Bronchial epithelial cell (primary cell): Measurements from ENCODE around the gene KIAA1671. TPM values are rescaled to one million over a fixed set of nuclear protein-coding genes. Genes with fewer than 3 reads are reported as not detected.
"Not testable (repeated sequence)": the region's sequence is repeated elsewhere in the genome, so short reads cannot be mapped to it uniquely, and the experiment has no call there.

Experiments
- DNase-seq: peaks from one replicate; pipeline ENCODE4 v3.0.0-alpha.2; 2010; ENCODE audit warnings: low read depth
- FAIRE-seq: peaks from 2 replicates; lab custom pipeline; 2011; peaks lifted over from hg19 to GRCh38; lab: Jason Lieb, UNC
- H3K27me3 ChIP-seq: 2 replicates; pipeline ENCODE4 v1.5.1; 2011; ENCODE audit warnings: low read length; ENCODE audit not compliant: control insufficient read depth, insufficient read depth
- H3K36me3 ChIP-seq: 2 replicates; pipeline ENCODE4 v1.5.1; 2011; ENCODE audit warnings: low read length; ENCODE audit not compliant: control insufficient read depth, insufficient read depth
- H3K4me3 ChIP-seq: 2 replicates; pipeline ENCODE4 v1.5.1; 2011; ENCODE audit warnings: mild to moderate bottlenecking, low read depth, low read length, control low read depth
- total RNA-seq: library from RNA; depleted of rRNA; stranded (reverse); fragments of >200 nt; gene quantifications from 2 replicates; pipeline ENCODE4 v1.2.1, GENCODE V29; 2014
- TF ChIP-seq, protein P1 (sequence below): IDR thresholded peaks from 2 replicates; pipeline ENCODE4 v1.5.1; 2011; ENCODE audit warnings: mild to moderate bottlenecking, moderate library complexity, low read length, control low read depth, inconsistent platforms; ENCODE audit not compliant: insufficient read depth, severe bottlenecking

Gene KIAA1671
- total RNA-seq, 1 donor from 2014 or later, result 14.7 TPM

DNA sequence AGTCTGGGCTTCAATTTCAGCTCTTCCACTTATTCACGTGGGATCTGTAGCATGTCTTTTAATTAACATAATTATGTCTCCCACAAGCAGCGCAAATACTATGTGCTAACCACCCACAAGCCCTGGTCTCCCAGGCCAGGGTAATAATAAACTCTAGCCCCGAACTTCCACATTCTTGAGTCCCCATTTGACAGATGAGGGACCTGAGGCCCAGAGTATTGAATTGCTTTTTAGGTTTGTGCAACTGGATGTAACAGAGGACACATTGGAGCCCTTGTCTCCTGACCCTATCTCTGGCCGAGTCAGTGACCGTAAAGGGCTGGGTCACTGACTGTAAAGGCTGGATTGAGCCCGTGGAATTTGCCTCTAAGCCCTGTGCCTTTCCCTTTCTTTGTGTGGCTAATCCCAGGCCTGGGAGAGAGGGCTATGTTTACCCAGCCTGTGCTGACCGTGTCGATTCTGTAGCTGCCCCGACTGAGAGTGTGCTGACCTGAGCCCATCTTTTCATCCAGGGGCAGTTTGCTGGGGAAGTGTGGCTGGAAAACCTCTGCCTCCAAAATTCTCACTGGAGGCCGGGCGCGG is 270.8 kb downstream of the KIAA1671 start:
- no peak for FAIRE-seq
- peaks cover 4% of the 10 kb centered on the region for H3K27me3 ChIP-seq
- TF ChIP-seq, protein P1, sequence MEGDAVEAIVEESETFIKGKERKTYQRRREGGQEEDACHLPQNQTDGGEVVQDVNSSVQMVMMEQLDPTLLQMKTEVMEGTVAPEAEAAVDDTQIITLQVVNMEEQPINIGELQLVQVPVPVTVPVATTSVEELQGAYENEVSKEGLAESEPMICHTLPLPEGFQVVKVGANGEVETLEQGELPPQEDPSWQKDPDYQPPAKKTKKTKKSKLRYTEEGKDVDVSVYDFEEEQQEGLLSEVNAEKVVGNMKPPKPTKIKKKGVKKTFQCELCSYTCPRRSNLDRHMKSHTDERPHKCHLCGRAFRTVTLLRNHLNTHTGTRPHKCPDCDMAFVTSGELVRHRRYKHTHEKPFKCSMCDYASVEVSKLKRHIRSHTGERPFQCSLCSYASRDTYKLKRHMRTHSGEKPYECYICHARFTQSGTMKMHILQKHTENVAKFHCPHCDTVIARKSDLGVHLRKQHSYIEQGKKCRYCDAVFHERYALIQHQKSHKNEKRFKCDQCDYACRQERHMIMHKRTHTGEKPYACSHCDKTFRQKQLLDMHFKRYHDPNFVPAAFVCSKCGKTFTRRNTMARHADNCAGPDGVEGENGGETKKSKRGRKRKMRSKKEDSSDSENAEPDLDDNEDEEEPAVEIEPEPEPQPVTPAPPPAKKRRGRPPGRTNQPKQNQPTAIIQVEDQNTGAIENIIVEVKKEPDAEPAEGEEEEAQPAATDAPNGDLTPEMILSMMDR, result no peak
- H3K4me3 ChIP-seq, result no peak overlapping the region
- no peaks in the 10 kb centered on the region for H3K36me3 ChIP-seq
- DNase-seq, result no peak

DNA sequence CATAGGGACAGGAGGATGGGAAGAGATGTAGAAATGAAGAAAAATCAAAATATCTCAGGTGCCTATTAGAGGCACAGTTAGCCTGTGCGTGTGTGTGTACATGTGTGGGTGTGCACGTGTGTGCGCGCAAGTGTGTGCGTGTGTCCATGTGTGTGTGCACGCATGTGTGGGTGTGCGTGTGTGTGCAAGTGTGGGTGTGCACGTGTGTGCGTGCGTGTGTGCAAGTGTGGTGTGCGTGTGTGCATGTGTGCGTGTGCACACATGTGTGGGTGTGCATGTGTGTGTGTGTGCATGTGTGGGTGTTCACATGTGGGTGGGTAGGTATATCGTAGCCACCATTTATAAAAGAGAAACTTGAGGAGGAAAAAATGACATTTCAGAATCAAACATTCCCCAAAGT is 276.3 kb downstream of the KIAA1671 start:
- Histone ChIP-seq H3K4me3 (no peak overlapping the region), H3K27me3 (peaks cover 5% of the 10 kb centered on the region), H3K36me3 (no peaks in the 10 kb centered on the region)
- TF ChIP-seq, protein P1, result no peak
- FAIRE-seq, result no peak
- no peak for DNase-seq

GRCh38 chr22:25230760-25231159 is 278.2 kb downstream of the KIAA1671 start:
- not testable (repeated sequence) for H3K27me3 ChIP-seq, DNase-seq, H3K4me3 ChIP-seq, H3K36me3 ChIP-seq
- peak; percentile 66 for FAIRE-seq

- Histone ChIP-seq H3K27me3 (peaks cover 1% of the 10 kb centered on the region), H3K4me3 (no peak overlapping the region), H3K36me3 (no peaks in the 10 kb centered on the region)
- FAIRE-seq, result no peak
- DNase-seq, result peak; percentile 66
- TF ChIP-seq, protein P1, result no peak
Observed at GRCh38 chr22:25232301-25232700, 279.8 kb downstream of the KIAA1671 start.

GRCh38 chr22:25233706-25234105 is 281.2 kb downstream of the KIAA1671 start:
- FAIRE-seq, result peak; percentile 36

GRCh38 chr22:25235547-25236290 is 283.2 kb downstream of the KIAA1671 start:
- TF ChIP-seq, protein P1, result peak; percentile 91
- H3K4me3 ChIP-seq, result no peak overlapping the region
- H3K36me3 ChIP-seq, result no peaks in the 10 kb centered on the region
- DNase-seq (peak; percentile 55), FAIRE-seq (no peak)
- peaks cover 1% of the 10 kb centered on the region for H3K27me3 ChIP-seq

More at GRCh38 chr22:25233706-25234105, 281.2 kb downstream of the KIAA1671 start:
- not testable (repeated sequence) for H3K4me3 ChIP-seq, H3K27me3 ChIP-seq, H3K36me3 ChIP-seq, DNase-seq

DNA sequence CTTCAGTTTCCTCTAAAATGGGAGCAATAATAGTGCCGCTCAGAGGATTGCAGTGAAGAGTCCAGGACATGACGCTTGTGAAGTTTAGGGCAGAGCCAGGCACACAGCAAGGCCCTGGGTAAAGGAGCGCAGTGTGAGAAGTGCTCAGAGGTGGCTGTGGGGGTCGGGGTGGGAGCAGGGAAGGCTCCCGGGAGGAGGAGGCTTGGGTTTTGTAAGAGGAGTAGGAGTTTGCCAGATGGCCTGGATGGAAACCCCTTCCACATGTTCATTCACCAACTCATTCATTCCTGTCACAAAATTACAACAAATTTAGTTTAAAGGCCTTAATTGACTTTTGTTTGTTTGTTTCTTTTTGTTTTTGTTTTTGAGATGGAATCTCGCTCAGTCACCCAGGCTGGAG is 283.9 kb downstream of the KIAA1671 start:
- FAIRE-seq (no peak), DNase-seq (no peak)
- TF ChIP-seq, protein P1, result no peak
- no peaks in the 10 kb centered on the region for H3K36me3 ChIP-seq
- no peaks in the 10 kb centered on the region for H3K27me3 ChIP-seq
- H3K4me3 ChIP-seq, result no peak overlapping the region
